D721Med (cell line): ENCODE results near the gene CWF19L1.
"Not testable (repeated sequence)": the region's sequence is repeated elsewhere in the genome, so short reads cannot be mapped to it uniquely, and the experiment has no call there.

Experiments
- DNase-seq: peaks from one replicate; pipeline ENCODE4 v3.0.0; 2011; ENCODE audit warnings: low spot score; ENCODE audit not compliant: insufficient read length
- FAIRE-seq: peaks from 2 replicates; lab custom pipeline; 2011; peaks lifted over from hg19 to GRCh38; lab: Jason Lieb, UNC
- TF ChIP-seq, protein P1 (sequence below): IDR thresholded peaks from 2 replicates; pipeline ENCODE4 v1.5.1; 2012; ENCODE audit warnings: mild to moderate bottlenecking, control low read depth; ENCODE audit not compliant: insufficient read depth; ENCODE audit errors: missing control alignments

CWF19L1 gene

DNA sequence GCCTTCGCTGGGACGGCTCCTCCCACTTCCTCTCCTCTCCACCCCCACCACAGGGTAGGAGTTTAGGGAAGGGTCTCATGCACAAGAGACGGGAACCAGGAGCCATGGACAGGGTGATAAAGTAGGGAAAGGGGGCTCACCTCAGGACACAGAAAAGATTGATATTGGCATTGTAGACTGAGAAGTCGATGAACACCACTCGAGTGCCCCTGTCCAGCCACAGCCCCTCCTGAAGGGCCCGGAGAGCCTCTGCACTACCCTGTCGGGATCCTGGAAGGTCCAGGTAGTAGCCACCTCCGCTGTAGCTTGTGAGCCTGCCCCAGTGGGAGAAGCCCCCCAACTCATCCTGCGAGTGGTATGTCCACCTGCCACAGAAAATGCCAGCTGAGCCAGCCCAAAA is 29.8 kb upstream of the CWF19L1 start:
- DNase-seq = no peak
- no peak for FAIRE-seq
- TF ChIP-seq, protein P1, sequence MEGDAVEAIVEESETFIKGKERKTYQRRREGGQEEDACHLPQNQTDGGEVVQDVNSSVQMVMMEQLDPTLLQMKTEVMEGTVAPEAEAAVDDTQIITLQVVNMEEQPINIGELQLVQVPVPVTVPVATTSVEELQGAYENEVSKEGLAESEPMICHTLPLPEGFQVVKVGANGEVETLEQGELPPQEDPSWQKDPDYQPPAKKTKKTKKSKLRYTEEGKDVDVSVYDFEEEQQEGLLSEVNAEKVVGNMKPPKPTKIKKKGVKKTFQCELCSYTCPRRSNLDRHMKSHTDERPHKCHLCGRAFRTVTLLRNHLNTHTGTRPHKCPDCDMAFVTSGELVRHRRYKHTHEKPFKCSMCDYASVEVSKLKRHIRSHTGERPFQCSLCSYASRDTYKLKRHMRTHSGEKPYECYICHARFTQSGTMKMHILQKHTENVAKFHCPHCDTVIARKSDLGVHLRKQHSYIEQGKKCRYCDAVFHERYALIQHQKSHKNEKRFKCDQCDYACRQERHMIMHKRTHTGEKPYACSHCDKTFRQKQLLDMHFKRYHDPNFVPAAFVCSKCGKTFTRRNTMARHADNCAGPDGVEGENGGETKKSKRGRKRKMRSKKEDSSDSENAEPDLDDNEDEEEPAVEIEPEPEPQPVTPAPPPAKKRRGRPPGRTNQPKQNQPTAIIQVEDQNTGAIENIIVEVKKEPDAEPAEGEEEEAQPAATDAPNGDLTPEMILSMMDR = no peak

DNA sequence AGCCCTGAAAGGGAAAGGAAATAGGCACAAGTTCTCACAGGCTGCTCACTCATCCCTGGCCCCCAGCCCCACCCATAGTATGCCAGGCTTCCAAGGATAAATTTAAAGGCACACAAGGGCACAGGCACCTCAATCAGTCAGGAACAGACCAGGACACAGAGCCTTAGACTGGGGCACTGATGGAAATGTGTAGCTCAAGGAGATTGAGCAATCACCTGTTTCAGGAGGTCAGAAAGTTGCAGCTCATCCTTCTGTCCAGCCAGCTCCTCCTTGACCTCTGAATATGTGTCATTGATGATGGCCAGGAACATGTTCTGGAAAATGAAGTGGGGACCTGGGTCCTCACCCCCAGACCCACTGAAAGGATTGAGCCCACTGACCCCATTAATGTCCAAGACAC is 25.6 kb upstream of the CWF19L1 start:
- no peak for FAIRE-seq
- DNase-seq = no peak
- TF ChIP-seq, protein P1 = no peak

DNA sequence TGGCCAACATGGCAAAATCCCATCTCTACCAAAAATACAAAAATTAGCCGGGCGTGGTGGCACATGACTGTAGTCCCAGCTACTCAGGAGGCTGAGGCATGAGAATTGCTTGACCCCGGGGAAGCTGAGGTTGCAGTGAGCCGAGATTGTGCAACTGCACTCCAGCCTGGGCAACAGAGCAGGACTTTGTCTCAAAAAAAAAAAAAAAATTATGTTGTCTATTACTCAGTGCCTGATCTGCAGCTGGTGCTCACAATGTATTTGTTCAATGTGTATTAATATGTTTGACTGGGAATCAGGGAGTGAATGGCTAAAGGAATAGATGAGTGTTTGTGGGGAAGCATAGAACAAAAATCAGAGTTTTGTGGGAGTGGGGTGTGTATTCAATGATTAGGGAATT is 24.9 kb upstream of the CWF19L1 start:
- DNase-seq, FAIRE-seq: not testable (repeated sequence)

DNA sequence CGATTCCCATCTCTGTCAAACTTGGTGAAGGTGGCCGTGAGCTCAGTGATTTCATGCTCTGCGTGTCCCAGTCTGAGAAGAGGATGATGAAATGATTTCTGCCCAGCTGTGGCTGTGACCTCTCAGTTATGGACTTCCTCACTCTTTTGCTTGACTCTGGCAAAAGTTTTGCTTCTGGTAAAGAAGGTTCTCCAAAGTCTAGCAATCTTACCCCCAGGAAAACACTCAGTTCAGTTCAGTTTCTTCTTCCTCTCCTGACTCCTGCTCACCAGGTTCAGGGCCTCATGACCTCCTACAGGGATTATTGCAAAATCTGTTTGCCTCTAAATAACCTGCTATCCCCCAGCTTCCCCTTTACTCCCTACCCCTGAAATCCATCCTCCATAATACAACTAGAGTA is 23.9 kb upstream of the CWF19L1 start:
- DNase-seq = no peak
- TF ChIP-seq, protein P1 = no peak
- FAIRE-seq = no peak

DNA sequence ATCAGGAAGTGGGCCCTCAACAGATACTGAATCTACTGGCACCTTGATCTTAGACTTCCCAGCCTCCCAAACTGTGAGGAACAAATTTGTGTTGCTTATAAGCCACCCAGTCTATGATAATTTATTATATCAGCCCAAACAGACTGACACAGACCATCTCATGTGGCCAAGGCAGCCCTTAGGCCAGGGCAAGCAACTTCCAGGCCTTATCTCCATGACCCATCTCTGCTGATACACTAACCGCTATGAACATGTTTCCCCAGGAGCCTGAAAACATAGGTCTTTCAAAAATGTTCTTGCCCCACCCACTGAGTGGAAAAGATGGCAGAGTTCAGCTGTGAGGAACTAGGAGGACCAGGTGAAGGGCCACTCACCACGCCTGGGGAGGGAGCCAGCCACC is 22.2 kb upstream of the CWF19L1 start:
- TF ChIP-seq, protein P1 = no peak
- FAIRE-seq = no peak
- DNase-seq = no peak

DNA sequence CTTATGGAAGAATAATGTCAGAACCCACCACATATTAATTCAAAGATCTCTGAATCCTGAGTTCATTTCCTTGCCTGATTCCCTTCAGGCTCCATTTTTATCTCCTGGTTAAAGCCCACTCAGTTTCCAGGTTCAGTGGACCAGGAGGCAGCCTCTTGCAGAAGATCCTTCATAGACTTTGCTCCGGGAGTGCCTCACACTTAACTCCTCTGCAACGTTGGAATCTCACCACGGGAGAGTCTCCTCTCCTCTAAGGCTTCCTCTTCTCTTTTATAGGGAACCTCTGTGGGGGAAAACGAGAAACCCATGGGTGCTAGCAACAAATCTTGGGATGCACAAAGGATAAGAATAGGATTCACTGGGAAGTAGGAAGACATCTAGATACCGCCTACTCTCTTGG is 20.8 kb upstream of the CWF19L1 start:
- TF ChIP-seq, protein P1 = no peak
- DNase-seq (no peak), FAIRE-seq (no peak)

DNA sequence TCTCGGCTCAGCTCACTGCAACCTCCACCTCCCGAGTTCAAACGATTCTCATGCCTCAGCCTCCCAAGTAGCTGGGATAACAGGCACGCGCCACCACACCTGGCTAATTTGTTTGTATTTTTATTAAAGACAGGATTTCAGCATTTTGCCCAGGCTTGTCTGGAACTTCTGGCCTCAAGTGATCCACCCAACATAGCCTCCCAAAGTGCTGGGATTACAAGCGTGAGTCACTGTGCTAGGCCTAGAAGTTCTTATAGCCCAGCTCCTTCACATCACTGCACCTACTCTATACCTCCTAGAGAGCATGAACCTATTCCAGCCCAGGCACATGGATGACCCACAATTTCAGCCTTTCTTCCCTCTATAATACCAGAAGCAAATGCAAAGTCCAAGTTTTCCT is 20.3 kb upstream of the CWF19L1 start:
- DNase-seq = no peak
- FAIRE-seq = no peak
- TF ChIP-seq, protein P1 = no peak
